Right renal cortex interstitium (tissue), 3 donors: ENCODE data around the gene KRTAP27-1. TPM values are rescaled to one million over a fixed set of nuclear protein-coding genes. Genes with fewer than 3 reads are reported as not detected.

Experiments used
- DNase-seq, 3 donors: peaks; one replicate each; pipeline ENCODE4 v3.0.0-alpha.2; 2013; ENCODE audit warnings: low read depth in 3 of 3, low spot score in 2 of 3
- polyA plus RNA-seq, 3 donors: library from polyadenylated mRNA; unstranded; fragments of 120-200 nt; gene quantifications; one replicate each; pipeline ENCODE4 v1.2.1, GENCODE V29; 2013; ENCODE audit not compliant: insufficient read length in 3 of 3

KRTAP27-1 gene
- not detected for polyA plus RNA-seq

- DNase-seq = no peak
These were observed at the start of gene KRTAP27-1 for GRCh38 chr21:30337276-30337744. Gene KRTAP27-1, minus strand, starts transcription at chr21:30337694. Its CDS starts 26 bp downstream, at chr21:30337668.

- no peak for DNase-seq
These were observed 44.7 kb upstream of the KRTAP27-1 start for GRCh38 chr21:30382201-30382600.

GRCh38 chr21:30372139-30372770 is 34.8 kb upstream of the KRTAP27-1 start, which contains the start of gene KRTAP13-2:
Gene KRTAP13-2, minus strand, starts transcription at chr21:30372271. Its CDS starts 58 bp downstream, at chr21:30372213.
- no peak for DNase-seq

- DNase-seq = no peak
These were observed 18.4 kb upstream of the KRTAP27-1 start for GRCh38 chr21:30355906-30356305.

GRCh38 chr21:30354308-30355005 is 17.0 kb upstream of the KRTAP27-1 start:
- DNase-seq = no peak

- no peak for DNase-seq
These were observed 14.0 kb upstream of the KRTAP27-1 start for GRCh38 chr21:30351534-30351933.

GRCh38 chr21:30349572-30349971 is 12.1 kb upstream of the KRTAP27-1 start:
- no peak for DNase-seq

- no peak for DNase-seq
These were observed 11.0 kb upstream of the KRTAP27-1 start, which contains the start of gene KRTAP23-1 for GRCh38 chr21:30348506-30348905. Gene KRTAP23-1, minus strand, starts transcription at chr21:30348606. Its CDS starts 0 bp downstream, at chr21:30348606.

GRCh38 chr21:30345014-30345413 is 7.5 kb upstream of the KRTAP27-1 start:
- no peak for DNase-seq

- DNase-seq = peak; percentile 10 to 21 (median 21)
These were observed 3.5 kb upstream of the KRTAP27-1 start for GRCh38 chr21:30340714-30341573.

- DNase-seq = no peak
These were observed 1.2 kb upstream of the KRTAP27-1 start for GRCh38 chr21:30338717-30339116.

GRCh38 chr21:30337772-30338171 is 278 bp upstream of the KRTAP27-1 start:
- DNase-seq = no peak

- no peak for DNase-seq
These were observed 898 bp downstream of the KRTAP27-1 start for GRCh38 chr21:30336596-30336995.

- DNase-seq = no peak
These were observed 3.8 kb downstream of the KRTAP27-1 start for GRCh38 chr21:30333736-30334135.

- no peak for DNase-seq
These were observed 4.8 kb downstream of the KRTAP27-1 start for GRCh38 chr21:30332681-30333080.

- no peak for DNase-seq
These were observed 8.2 kb downstream of the KRTAP27-1 start for GRCh38 chr21:30329203-30329875.

- no peak for DNase-seq
These were observed 11.1 kb downstream of the KRTAP27-1 start for GRCh38 chr21:30326390-30326789.

GRCh38 chr21:30320215-30320614 is 17.3 kb downstream of the KRTAP27-1 start, which contains the start of gene KRTAP26-1:
Gene KRTAP26-1, minus strand, starts transcription at chr21:30320315. Its CDS starts 280 bp downstream, at chr21:30320035.
- DNase-seq = no peak

- DNase-seq = no peak
These were observed 21.8 kb downstream of the KRTAP27-1 start for GRCh38 chr21:30315701-30316100.

GRCh38 chr21:30306884-30307283 is 30.6 kb downstream of the KRTAP27-1 start:
- no peak for DNase-seq
